Measurements from ENCODE around the gene NME5. TPM values are rescaled to one million over a fixed set of nuclear protein-coding genes. Genes with fewer than 3 reads are reported as not detected.

Gene NME5
- total and polyA plus RNA-seq, 2 of the 8 experiments (the other 6 are each of a cell fraction or from before 2014, with no cell fraction given), result 0.48 to 0.89 TPM

- TF ChIP-seq BRCA1 (IDR thresholded peaks at IDR 0.05; ENCODE audit: low read depth, low read length), result no peak
Observed at GRCh38 chr5:138082033-138082432, 57.2 kb downstream of the NME5 start (continued).

Data from H1 (cell line).